Testis (tissue), 5 donors: ENCODE measurements around the gene SERINC4. TPM values are rescaled to one million over a fixed set of nuclear protein-coding genes. Genes with fewer than 3 reads are reported as not detected.
"Not testable (repeated sequence)": the region's sequence is repeated elsewhere in the genome, so short reads cannot be mapped to it uniquely, and the experiment has no call there.

Source experiments
- DNase-seq: peaks from one replicate; pipeline ENCODE4 v3.0.0-alpha.2; 2019
- H3K27ac ChIP-seq, 2 donors: fragments of 200-600 bp; sonication (generic); one replicate each; pipeline ENCODE4 v1.5.1; 2019
- H3K27me3 ChIP-seq: fragments of 200-600 bp; sonication (generic); one replicate; pipeline ENCODE4 v1.5.1; 2019
- H3K36me3 ChIP-seq: fragments of 200-600 bp; sonication (generic); one replicate; pipeline ENCODE4 v1.5.1; 2017; ENCODE audit warnings: low read depth; ENCODE audit errors: missing control alignments
- H3K4me1 ChIP-seq: fragments of 200-600 bp; sonication (generic); one replicate; pipeline ENCODE4 v1.5.1; 2019
- H3K4me3 ChIP-seq, 2 donors: fragments of 200-600 bp; sonication (generic); one replicate each; pipeline ENCODE4 v1.5.1; 2017 to 2019
- H3K9me3 ChIP-seq: fragments of 200-600 bp; sonication (generic); one replicate; pipeline ENCODE4 v1.5.1; 2017
- POLR2A ChIP-seq: fragments of 450-650 bp; IDR thresholded peaks from one replicate; pipeline ENCODE4 v1.6.1; 2017; ENCODE audit warnings: antibody characterized with exemption, mild to moderate bottlenecking, moderate library complexity
- WGBS, 2 donors: methylation state at CpG; one replicate each; pipeline ENCODE4 v1.1.5; 2018; 5-methylcytosine and 5-hydroxymethylcytosine counted together
- intact Hi-C: fragments of 100-400 bp; cut with DNase I; formaldehyde crosslinking; loops from one replicate; pipeline ENCODE4 v1.15.1; 2023; ENCODE audit warnings: low total_unique reads
- long read RNA-seq, 2 donors: transcript quantifications; one replicate each; lab custom pipeline, GENCODE V29; 2026
- polyA plus RNA-seq: library from polyadenylated mRNA; stranded (reverse); fragments of 350-450 nt; fragmentation: Illumina TruSeq; extraction: RNeasy Lipid Tissue Mini Kit (QIAGEN cat#74804); gene quantifications from one replicate; pipeline ENCODE4 v1.2.3, GENCODE V29; 2014; ENCODE audit warnings: low read depth, low replicate concordance; ENCODE audit not compliant: insufficient read depth
- total RNA-seq, 2 donors: library from RNA; depleted of rRNA; stranded (reverse); fragments of >200 nt; gene quantifications; one replicate each; pipeline ENCODE4 v1.2.3, GENCODE V29; 2016
- TF ChIP-seq, protein P1 (sequence below), 3 experiments: fragments of 450-650 bp in 2 of 3; fragments of 200-600 bp in 1 of 3; sonication (generic) in 1 of 3; IDR thresholded peaks; one replicate each; pipeline ENCODE4 v1.5.1; 2016 to 2019; ENCODE audit warnings: antibody characterized with exemption in 3 of 3, mild to moderate bottlenecking in 2 of 3, moderate library complexity in 1 of 3

SERINC4 gene
- total RNA-seq, result 10 to 100 TPM in 1 of 2 donors, 1 to 10 TPM in 1; 7.0 to 11.7 TPM
- 11.7 TPM for polyA plus RNA-seq
- long read RNA-seq, donor 1, result 0 reads
- long read RNA-seq, donor 2, result 0 reads

GRCh38 chr15:43799945-43800285 is at the start of gene SERINC4:
TSS of gene SERINC4 (minus strand) at chr15:43800220. CDS start at chr15:43799986, 234 bp downstream.
- Histone ChIP-seq H3K27me3 (no peaks in the 10 kb centered on the region), H3K4me3 (peak within 1 kb of the TSS; percentile 69 to 93), H3K9me3 (no peaks in the 10 kb centered on the region), H3K36me3 (no peaks in the 10 kb centered on the region), H3K27ac (peak within 1 kb of the TSS; percentile 96), H3K4me1 (peaks cover 22% of the 10 kb centered on the region)
- intact Hi-C loops, result no loop called here
- DNase-seq, result no peak
- no peak for TF ChIP-seq POLR2A
- TF ChIP-seq, protein P1, sequence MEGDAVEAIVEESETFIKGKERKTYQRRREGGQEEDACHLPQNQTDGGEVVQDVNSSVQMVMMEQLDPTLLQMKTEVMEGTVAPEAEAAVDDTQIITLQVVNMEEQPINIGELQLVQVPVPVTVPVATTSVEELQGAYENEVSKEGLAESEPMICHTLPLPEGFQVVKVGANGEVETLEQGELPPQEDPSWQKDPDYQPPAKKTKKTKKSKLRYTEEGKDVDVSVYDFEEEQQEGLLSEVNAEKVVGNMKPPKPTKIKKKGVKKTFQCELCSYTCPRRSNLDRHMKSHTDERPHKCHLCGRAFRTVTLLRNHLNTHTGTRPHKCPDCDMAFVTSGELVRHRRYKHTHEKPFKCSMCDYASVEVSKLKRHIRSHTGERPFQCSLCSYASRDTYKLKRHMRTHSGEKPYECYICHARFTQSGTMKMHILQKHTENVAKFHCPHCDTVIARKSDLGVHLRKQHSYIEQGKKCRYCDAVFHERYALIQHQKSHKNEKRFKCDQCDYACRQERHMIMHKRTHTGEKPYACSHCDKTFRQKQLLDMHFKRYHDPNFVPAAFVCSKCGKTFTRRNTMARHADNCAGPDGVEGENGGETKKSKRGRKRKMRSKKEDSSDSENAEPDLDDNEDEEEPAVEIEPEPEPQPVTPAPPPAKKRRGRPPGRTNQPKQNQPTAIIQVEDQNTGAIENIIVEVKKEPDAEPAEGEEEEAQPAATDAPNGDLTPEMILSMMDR (IDR thresholded peaks at IDR 0.05), result no peak
- WGBS, 2 donors, result 49 to 66% methylated on average over 7 to 8 of the region's 8 CpGs

DNA sequence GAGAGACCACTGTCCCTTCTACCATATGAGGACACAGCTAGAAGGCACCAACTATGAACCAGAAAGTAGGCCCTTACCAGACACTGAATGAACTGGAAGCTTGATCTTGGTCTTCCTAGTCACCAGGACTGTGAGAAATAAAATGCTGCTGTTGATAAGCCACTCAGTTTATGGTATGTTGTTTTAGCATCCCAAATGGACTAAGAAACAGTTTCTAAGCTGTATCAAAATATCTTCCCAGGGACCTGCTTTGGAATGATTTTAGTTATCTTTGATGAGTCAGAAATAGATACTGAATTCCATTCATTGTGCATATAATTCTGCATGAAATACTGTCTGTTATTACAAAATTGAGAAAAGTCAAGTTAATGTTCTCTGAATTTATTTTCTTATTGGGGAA is 45.4 kb upstream of the SERINC4 start:
- Histone ChIP-seq H3K9me3 (no peaks in the 10 kb centered on the region), H3K27ac (no peak overlapping the region), H3K4me1 (no peaks in the 10 kb centered on the region), H3K27me3 (no peaks in the 10 kb centered on the region), H3K4me3 (no peak overlapping the region), H3K36me3 (no peaks in the 10 kb centered on the region)
- TF ChIP-seq, protein P1 (IDR thresholded peaks at IDR 0.05), result no peak
- no peak for TF ChIP-seq POLR2A
- intact Hi-C loops, result no loop called here
- no peak for DNase-seq

- intact Hi-C loops, DNase-seq, H3K27me3 ChIP-seq, H3K36me3 ChIP-seq, H3K9me3 ChIP-seq, H3K4me3 ChIP-seq, H3K4me1 ChIP-seq, H3K27ac ChIP-seq: not testable (repeated sequence)
- 89 to 91% methylated on average over 6 of the region's 6 CpGs for WGBS, 2 donors
Observed at GRCh38 chr15:43832485-43832884, 32.5 kb upstream of the SERINC4 start.

- H3K27ac ChIP-seq, result not testable (repeated sequence)
Observed at GRCh38 chr15:43831519-43832052, 31.6 kb upstream of the SERINC4 start.

GRCh38 chr15:43830691-43831275 is 30.8 kb upstream of the SERINC4 start:
- H3K4me3 ChIP-seq, H3K27ac ChIP-seq, intact Hi-C loops, H3K36me3 ChIP-seq, DNase-seq, H3K4me1 ChIP-seq, H3K27me3 ChIP-seq, H3K9me3 ChIP-seq: not testable (repeated sequence)
- 95 to 96% methylated on average over 9 of the region's 9 CpGs for WGBS, 2 donors

More at GRCh38 chr15:43831519-43832052, 31.6 kb upstream of the SERINC4 start:
- intact Hi-C loops, DNase-seq, H3K27me3 ChIP-seq, H3K9me3 ChIP-seq, H3K4me1 ChIP-seq, H3K36me3 ChIP-seq, H3K4me3 ChIP-seq: not testable (repeated sequence)
- WGBS, 2 donors, result 92 to 95% methylated on average over 14 of the region's 14 CpGs

- H3K4me3 ChIP-seq, result not testable (repeated sequence)
- WGBS, 2 donors, result 91 to 97% methylated on average over 9 of the region's 9 CpGs
Observed at GRCh38 chr15:43829951-43830540, 30.0 kb upstream of the SERINC4 start.

More at GRCh38 chr15:43829951-43830540, 30.0 kb upstream of the SERINC4 start:
- intact Hi-C loops, DNase-seq, H3K9me3 ChIP-seq, H3K4me1 ChIP-seq, H3K27ac ChIP-seq, H3K27me3 ChIP-seq, H3K36me3 ChIP-seq: not testable (repeated sequence)
